K562 (cell line): ENCODE data around the gene DPT.

ENCODE experiments used
- BRCA1 ChIP-seq, 2 experiments: fragments of 450-650 bp in 1 of 2; sonication (generic) in 1 of 2; formaldehyde crosslinking in 1 of 2; IDR thresholded peaks; 2 replicates each; pipeline versions ENCODE4 v1.5.0 to v1.6.1; 2017 to 2020; ENCODE audit warnings: mild to moderate bottlenecking in 1 of 2, missing genetic modification reagents in 1 of 2
- FOXM1 ChIP-seq, 2 experiments: fragments of 450-650 bp in 1 of 2; sonication (generic) in 1 of 2; formaldehyde crosslinking in 1 of 2; IDR thresholded peaks; 2 replicates each; pipeline versions ENCODE4 v1.6.1 to v1.9.0; 2017 to 2022; ENCODE audit warnings: low read depth in 2 of 2, mild to moderate bottlenecking in 2 of 2, missing genetic modification reagents in 1 of 2, moderate library complexity in 1 of 2
- GTF2F1 ChIP-seq: IDR thresholded peaks from 2 replicates; pipeline ENCODE4 v1.6.1; 2011; ENCODE audit warnings: low read depth, low read length, improper control_type of control experiment
- KLF16 ChIP-seq: IDR thresholded peaks from 2 replicates; pipeline ENCODE4 v1.6.1; 2016; ENCODE audit warnings: antibody characterized with exemption
- SMAD1 ChIP-seq: fragments of 150-350 bp; IDR thresholded peaks from 2 replicates; pipeline ENCODE4 v1.6.1; 2014; ENCODE audit warnings: low read length, low read depth; ENCODE audit not compliant: partially characterized antibody
- ZFX ChIP-seq: sonication (generic); formaldehyde crosslinking; IDR thresholded peaks from 2 replicates; pipeline ENCODE4 v1.8.0; 2022; ENCODE audit warnings: mild to moderate bottlenecking, missing genetic modification reagents, moderate library complexity
- ZNF76 ChIP-seq: fragments of 250-450 bp; sonication (Bioruptor Pico); IDR thresholded peaks from 2 replicates; pipeline ENCODE4 v1.4.0; 2020; ENCODE audit warnings: mild to moderate bottlenecking, moderate library complexity, borderline replicate concordance
- TF ChIP-seq, protein P1 (sequence below): fragments of 150-350 bp; conservative IDR thresholded peaks from 2 replicates; pipeline ENCODE4 v1.6.1; 2014; ENCODE audit warnings: low read length
- TF ChIP-seq, protein P2 (sequence below), 2 experiments: fragments of 450-650 bp; formaldehyde crosslinking in 1 of 2; IDR thresholded peaks; 2 replicates each; pipeline versions ENCODE4 v1.4.0 to v1.6.1; 2014 to 2020; ENCODE audit warnings: mild to moderate bottlenecking in 2 of 2, borderline replicate concordance in 1 of 2, low read depth in 1 of 2
- TF ChIP-seq, protein P3 (sequence below): sonication (generic); formaldehyde crosslinking; IDR thresholded peaks from 2 replicates; pipeline ENCODE4 v1.5.0; 2020; ENCODE audit warnings: missing genetic modification reagents
- TF ChIP-seq, protein P4 (sequence below): fragments of 250-450 bp; sonication (Bioruptor Pico); IDR thresholded peaks from 2 replicates; pipeline ENCODE4 v1.5.0; 2020; ENCODE audit warnings: mild to moderate bottlenecking, borderline replicate concordance

DNA sequence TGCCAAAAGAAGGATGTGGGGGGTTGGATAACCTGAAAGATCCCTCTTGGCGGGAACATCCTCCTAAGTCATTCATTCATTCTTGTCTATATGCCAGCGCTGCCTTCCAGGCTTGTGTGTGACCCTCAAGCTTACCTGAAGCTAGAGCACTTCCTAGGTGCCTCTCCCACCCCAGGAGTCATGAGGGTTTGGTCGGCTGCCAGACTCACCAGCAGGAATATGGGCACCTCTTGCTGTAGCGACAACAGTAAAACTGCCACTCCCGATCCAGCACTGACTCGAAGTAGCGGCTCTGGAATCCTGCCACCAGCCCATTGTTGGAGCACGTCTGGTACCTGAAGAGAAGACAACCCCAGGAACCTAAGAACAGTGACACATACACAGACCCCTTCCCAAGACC is 15.0 kb downstream of the DPT start:
- TF ChIP-seq GTF2F1 (no peak), SMAD1 (no peak), ZFX (CRISPR knock-in tag) (no peak), BRCA1 (IDR thresholded peaks at IDR 0.05) (no peak), BRCA1 (CRISPR knock-in tag; IDR thresholded peaks at IDR 0.05) (no peak), KLF16 (no peak), ZNF76 (CRISPR knock-in tag) (no peak), FOXM1 (IDR thresholded peaks at IDR 0.05; ENCODE audit: low read depth) (no peak), FOXM1 (CRISPR knock-in tag; IDR thresholded peaks at IDR 0.05; ENCODE audit: low read depth) (no peak)
- TF ChIP-seq, protein P1, sequence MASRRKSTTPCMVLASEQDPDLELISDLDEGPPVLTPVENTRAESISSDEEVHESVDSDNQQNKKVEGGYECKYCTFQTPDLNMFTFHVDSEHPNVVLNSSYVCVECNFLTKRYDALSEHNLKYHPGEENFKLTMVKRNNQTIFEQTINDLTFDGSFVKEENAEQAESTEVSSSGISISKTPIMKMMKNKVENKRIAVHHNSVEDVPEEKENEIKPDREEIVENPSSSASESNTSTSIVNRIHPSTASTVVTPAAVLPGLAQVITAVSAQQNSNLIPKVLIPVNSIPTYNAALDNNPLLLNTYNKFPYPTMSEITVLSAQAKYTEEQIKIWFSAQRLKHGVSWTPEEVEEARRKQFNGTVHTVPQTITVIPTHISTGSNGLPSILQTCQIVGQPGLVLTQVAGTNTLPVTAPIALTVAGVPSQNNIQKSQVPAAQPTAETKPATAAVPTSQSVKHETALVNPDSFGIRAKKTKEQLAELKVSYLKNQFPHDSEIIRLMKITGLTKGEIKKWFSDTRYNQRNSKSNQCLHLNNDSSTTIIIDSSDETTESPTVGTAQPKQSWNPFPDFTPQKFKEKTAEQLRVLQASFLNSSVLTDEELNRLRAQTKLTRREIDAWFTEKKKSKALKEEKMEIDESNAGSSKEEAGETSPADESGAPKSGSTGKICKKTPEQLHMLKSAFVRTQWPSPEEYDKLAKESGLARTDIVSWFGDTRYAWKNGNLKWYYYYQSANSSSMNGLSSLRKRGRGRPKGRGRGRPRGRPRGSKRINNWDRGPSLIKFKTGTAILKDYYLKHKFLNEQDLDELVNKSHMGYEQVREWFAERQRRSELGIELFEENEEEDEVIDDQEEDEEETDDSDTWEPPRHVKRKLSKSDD = no peak
- TF ChIP-seq, protein P2, sequence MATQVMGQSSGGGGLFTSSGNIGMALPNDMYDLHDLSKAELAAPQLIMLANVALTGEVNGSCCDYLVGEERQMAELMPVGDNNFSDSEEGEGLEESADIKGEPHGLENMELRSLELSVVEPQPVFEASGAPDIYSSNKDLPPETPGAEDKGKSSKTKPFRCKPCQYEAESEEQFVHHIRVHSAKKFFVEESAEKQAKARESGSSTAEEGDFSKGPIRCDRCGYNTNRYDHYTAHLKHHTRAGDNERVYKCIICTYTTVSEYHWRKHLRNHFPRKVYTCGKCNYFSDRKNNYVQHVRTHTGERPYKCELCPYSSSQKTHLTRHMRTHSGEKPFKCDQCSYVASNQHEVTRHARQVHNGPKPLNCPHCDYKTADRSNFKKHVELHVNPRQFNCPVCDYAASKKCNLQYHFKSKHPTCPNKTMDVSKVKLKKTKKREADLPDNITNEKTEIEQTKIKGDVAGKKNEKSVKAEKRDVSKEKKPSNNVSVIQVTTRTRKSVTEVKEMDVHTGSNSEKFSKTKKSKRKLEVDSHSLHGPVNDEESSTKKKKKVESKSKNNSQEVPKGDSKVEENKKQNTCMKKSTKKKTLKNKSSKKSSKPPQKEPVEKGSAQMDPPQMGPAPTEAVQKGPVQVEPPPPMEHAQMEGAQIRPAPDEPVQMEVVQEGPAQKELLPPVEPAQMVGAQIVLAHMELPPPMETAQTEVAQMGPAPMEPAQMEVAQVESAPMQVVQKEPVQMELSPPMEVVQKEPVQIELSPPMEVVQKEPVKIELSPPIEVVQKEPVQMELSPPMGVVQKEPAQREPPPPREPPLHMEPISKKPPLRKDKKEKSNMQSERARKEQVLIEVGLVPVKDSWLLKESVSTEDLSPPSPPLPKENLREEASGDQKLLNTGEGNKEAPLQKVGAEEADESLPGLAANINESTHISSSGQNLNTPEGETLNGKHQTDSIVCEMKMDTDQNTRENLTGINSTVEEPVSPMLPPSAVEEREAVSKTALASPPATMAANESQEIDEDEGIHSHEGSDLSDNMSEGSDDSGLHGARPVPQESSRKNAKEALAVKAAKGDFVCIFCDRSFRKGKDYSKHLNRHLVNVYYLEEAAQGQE (IDR thresholded peaks at IDR 0.05; ENCODE audit: borderline replicate concordance) = no peak
- TF ChIP-seq, protein P2 (CRISPR knock-in tag; IDR thresholded peaks at IDR 0.05; ENCODE audit: low read depth) = no peak
- TF ChIP-seq, protein P3, sequence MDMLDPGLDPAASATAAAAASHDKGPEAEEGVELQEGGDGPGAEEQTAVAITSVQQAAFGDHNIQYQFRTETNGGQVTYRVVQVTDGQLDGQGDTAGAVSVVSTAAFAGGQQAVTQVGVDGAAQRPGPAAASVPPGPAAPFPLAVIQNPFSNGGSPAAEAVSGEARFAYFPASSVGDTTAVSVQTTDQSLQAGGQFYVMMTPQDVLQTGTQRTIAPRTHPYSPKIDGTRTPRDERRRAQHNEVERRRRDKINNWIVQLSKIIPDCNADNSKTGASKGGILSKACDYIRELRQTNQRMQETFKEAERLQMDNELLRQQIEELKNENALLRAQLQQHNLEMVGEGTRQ (CRISPR knock-in tag) = no peak
- TF ChIP-seq, protein P4, sequence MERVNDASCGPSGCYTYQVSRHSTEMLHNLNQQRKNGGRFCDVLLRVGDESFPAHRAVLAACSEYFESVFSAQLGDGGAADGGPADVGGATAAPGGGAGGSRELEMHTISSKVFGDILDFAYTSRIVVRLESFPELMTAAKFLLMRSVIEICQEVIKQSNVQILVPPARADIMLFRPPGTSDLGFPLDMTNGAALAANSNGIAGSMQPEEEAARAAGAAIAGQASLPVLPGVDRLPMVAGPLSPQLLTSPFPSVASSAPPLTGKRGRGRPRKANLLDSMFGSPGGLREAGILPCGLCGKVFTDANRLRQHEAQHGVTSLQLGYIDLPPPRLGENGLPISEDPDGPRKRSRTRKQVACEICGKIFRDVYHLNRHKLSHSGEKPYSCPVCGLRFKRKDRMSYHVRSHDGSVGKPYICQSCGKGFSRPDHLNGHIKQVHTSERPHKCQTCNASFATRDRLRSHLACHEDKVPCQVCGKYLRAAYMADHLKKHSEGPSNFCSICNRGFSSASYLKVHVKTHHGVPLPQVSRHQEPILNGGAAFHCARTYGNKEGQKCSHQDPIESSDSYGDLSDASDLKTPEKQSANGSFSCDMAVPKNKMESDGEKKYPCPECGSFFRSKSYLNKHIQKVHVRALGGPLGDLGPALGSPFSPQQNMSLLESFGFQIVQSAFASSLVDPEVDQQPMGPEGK (CRISPR knock-in tag) = no peak
